ENCODE results near the gene GPHN. TPM values are rescaled to one million over a fixed set of nuclear protein-coding genes. Genes with fewer than 3 reads are reported as not detected.

The GPHN gene
- total and polyA plus RNA-seq, 2 donors from 2014 or later: 35.4 to 62.0 TPM

- intact Hi-C loops (cut with DNase I): no loop called here
Observed at GRCh38 chr14:66804141-66804540, 296.2 kb downstream of the GPHN start.

GRCh38 chr14:66813636-66814035, 305.7 kb downstream of the GPHN start:
- FAIRE-seq: no peak
- H3K4me3 ChIP-seq (ENCODE audit: low read length in 3 of 3): no peak overlapping the region
- peak in 1 of 5 donors; percentile 25 for DNase-seq
- intact Hi-C loops (cut with DNase I): no loop called here
- H3K9ac ChIP-seq (ENCODE audit: low read length in 3 of 3): no peak overlapping the region
- peaks cover 0 to 14% (median 2%) of the 10 kb centered on the region in 3 donors for H3K9me3 ChIP-seq (ENCODE audit: control insufficient read depth in 2 of 3, insufficient read depth in 1 of 3, low read length in 3 of 3)
- H3K36me3 ChIP-seq (ENCODE audit: control insufficient read depth in 2 of 3, insufficient read depth in 3 of 3, low read length in 3 of 3): peaks cover 0 to 13% (median 3%) of the 10 kb centered on the region in 3 donors
- no peaks in the 10 kb centered on the region for H3K27me3 ChIP-seq (ENCODE audit: control insufficient read depth, insufficient read depth, low read length)
- TF ChIP-seq CTCF (IDR thresholded peaks at IDR 0.05; ENCODE audit: borderline replicate concordance, extremely low read depth, insufficient read depth): no peak
- H3K27ac ChIP-seq (ENCODE audit: low read depth in 2 of 2, low read length in 2 of 2): no peak overlapping the region
- H3K4me1 ChIP-seq (ENCODE audit: control insufficient read depth in 2 of 3, insufficient read depth in 2 of 3, low read depth in 1 of 3, low read length in 3 of 3): no peaks in the 10 kb centered on the region

More at GRCh38 chr14:66804141-66804540, 296.2 kb downstream of the GPHN start:
- Histone ChIP-seq H3K27ac (ENCODE audit: low read depth in 2 of 2, low read length in 2 of 2) (no peak overlapping the region), H3K36me3 (ENCODE audit: control insufficient read depth in 2 of 3, insufficient read depth in 3 of 3, low read length in 3 of 3) (no peaks in the 10 kb centered on the region), H3K4me1 (ENCODE audit: control insufficient read depth in 2 of 3, insufficient read depth in 2 of 3, low read depth in 1 of 3, low read length in 3 of 3) (no peaks in the 10 kb centered on the region), H3K27me3 (ENCODE audit: control insufficient read depth, insufficient read depth, low read length) (no peaks in the 10 kb centered on the region), H3K9ac (ENCODE audit: low read length in 3 of 3) (no peak overlapping the region), H3K4me3 (ENCODE audit: low read length in 3 of 3) (no peak overlapping the region), H3K9me3 (ENCODE audit: control insufficient read depth in 2 of 3, insufficient read depth in 1 of 3, low read length in 3 of 3) (no peaks in the 10 kb centered on the region)
- DNase-seq: no peak
- no peak for FAIRE-seq
- no peak for TF ChIP-seq CTCF (IDR thresholded peaks at IDR 0.05; ENCODE audit: borderline replicate concordance, extremely low read depth, insufficient read depth)

- FAIRE-seq (no peak), DNase-seq (no peak)
- H3K27ac ChIP-seq (ENCODE audit: low read depth in 2 of 2, low read length in 2 of 2): no peak overlapping the region
- H3K4me1 ChIP-seq (ENCODE audit: control insufficient read depth in 2 of 3, insufficient read depth in 2 of 3, low read depth in 1 of 3, low read length in 3 of 3): no peaks in the 10 kb centered on the region
- no peak overlapping the region for H3K4me3 ChIP-seq (ENCODE audit: low read length in 3 of 3)
- no peaks in the 10 kb centered on the region for H3K27me3 ChIP-seq (ENCODE audit: control insufficient read depth, insufficient read depth, low read length)
- TF ChIP-seq CTCF (IDR thresholded peaks at IDR 0.05; ENCODE audit: borderline replicate concordance, extremely low read depth, insufficient read depth): no peak
- no peak overlapping the region for H3K9ac ChIP-seq (ENCODE audit: low read length in 3 of 3)
- peaks cover 0 to 14% (median 2%) of the 10 kb centered on the region in 3 donors for H3K9me3 ChIP-seq (ENCODE audit: control insufficient read depth in 2 of 3, insufficient read depth in 1 of 3, low read length in 3 of 3)
- intact Hi-C loops (cut with DNase I): no loop called here
- peaks cover 0 to 13% (median 3%) of the 10 kb centered on the region in 3 donors for H3K36me3 ChIP-seq (ENCODE audit: control insufficient read depth in 2 of 3, insufficient read depth in 3 of 3, low read length in 3 of 3)
Observed at GRCh38 chr14:66815687-66816086, 307.7 kb downstream of the GPHN start.

- DNase-seq: peak in 1 of 5 donors; percentile 6
- Histone ChIP-seq H3K27me3 (ENCODE audit: control insufficient read depth, insufficient read depth, low read length) (no peaks in the 10 kb centered on the region), H3K9ac (ENCODE audit: low read length in 3 of 3) (no peak overlapping the region), H3K36me3 (ENCODE audit: control insufficient read depth in 2 of 3, insufficient read depth in 3 of 3, low read length in 3 of 3) (no peaks in the 10 kb centered on the region), H3K27ac (ENCODE audit: low read depth in 2 of 2, low read length in 2 of 2) (no peak overlapping the region), H3K4me3 (ENCODE audit: low read length in 3 of 3) (no peak overlapping the region), H3K4me1 (ENCODE audit: control insufficient read depth in 2 of 3, insufficient read depth in 2 of 3, low read depth in 1 of 3, low read length in 3 of 3) (no peaks in the 10 kb centered on the region), H3K9me3 (ENCODE audit: control insufficient read depth in 2 of 3, insufficient read depth in 1 of 3, low read length in 3 of 3) (no peaks in the 10 kb centered on the region)
- TF ChIP-seq CTCF (IDR thresholded peaks at IDR 0.05; ENCODE audit: borderline replicate concordance, extremely low read depth, insufficient read depth): no peak
- intact Hi-C loops (cut with DNase I): no loop called here
- no peak for FAIRE-seq
Observed at GRCh38 chr14:66824251-66824650, 316.3 kb downstream of the GPHN start.

All from kidney (tissue), 14 donors.